ENCODE measurements around the gene NOB1. TPM values are rescaled to one million over a fixed set of nuclear protein-coding genes. Genes with fewer than 3 reads are reported as not detected.

Gene NOB1
- total and polyA plus RNA-seq, 2 of the 4 experiments (the other 2 are of a cell fraction), result 47.0 to 58.1 TPM

- WGBS, 2 experiments (ENCODE audit: extremely low coverage in 2 of 2, insufficient read length in 1 of 2), result no CpG with 5 or more reads among the region's 2 CpGs
- ATAC-seq (ENCODE audit: low read depth) (no peak), DNase-seq (no peak)
- no peak overlapping the region for H3K27ac ChIP-seq (ENCODE audit: insufficient read depth, low read length)
- H3K18ac ChIP-seq (ENCODE audit: low read depth, low read length), result no peak overlapping the region
- peaks cover 44% of the 10 kb centered on the region for H3K36me3 ChIP-seq (ENCODE audit: control insufficient read depth, insufficient read depth, low read length)
- no peak overlapping the region for H3K4ac ChIP-seq (ENCODE audit: low read depth, low read length)
- H3K9ac ChIP-seq (ENCODE audit: low read depth, low read length), result no peak overlapping the region
- no peak overlapping the region for H2AK5ac ChIP-seq (ENCODE audit: low read depth, low read length)
- H3K9me3 ChIP-seq (ENCODE audit: control insufficient read depth, insufficient read depth, low read length), result no peaks in the 10 kb centered on the region
- no peak overlapping the region for H3K14ac ChIP-seq (replicated peaks; ENCODE audit: low read depth, low read length)
- H3K23ac ChIP-seq (ENCODE audit: low read depth, low read length), result no peak overlapping the region
- H2BK20ac ChIP-seq (ENCODE audit: low read depth, low read length), result no peak overlapping the region
- H4K5ac ChIP-seq (ENCODE audit: low read depth, low read length), result no peak overlapping the region
- no peaks in the 10 kb centered on the region for H3K27me3 ChIP-seq (ENCODE audit: control insufficient read depth, insufficient read depth, low read length)
- H2BK120ac ChIP-seq (ENCODE audit: low read depth, low read length), result no peak overlapping the region
- H2BK15ac ChIP-seq (ENCODE audit: low read depth, low read length), result no peak overlapping the region
- TF ChIP-seq MXI1 (IDR thresholded peaks at IDR 0.05; ENCODE audit: borderline replicate concordance, low read depth, low read length), result no peak
- TF ChIP-seq ELK1 (IDR thresholded peaks at IDR 0.05; ENCODE audit: borderline replicate concordance, low read depth, low read length), result no peak
- TF ChIP-seq USF2 (IDR thresholded peaks at IDR 0.05; ENCODE audit: low read depth, low read length), result no peak
- no peak for TF ChIP-seq MAFK (IDR thresholded peaks at IDR 0.05; ENCODE audit: low read depth, low read length)
- TF ChIP-seq NFE2L2 (IDR thresholded peaks at IDR 0.05; ENCODE audit: low read depth, low read length), result no peak
- no peak for TF ChIP-seq POLR2A (IDR thresholded peaks at IDR 0.05; ENCODE audit: low read depth, low read length)
- no peak for TF ChIP-seq CHD1 (IDR thresholded peaks at IDR 0.05; ENCODE audit: low read depth, low read length)
- no peak for TF ChIP-seq SMC3 (IDR thresholded peaks at IDR 0.05; ENCODE audit: low read depth, low read length)
- TF ChIP-seq RAD21 (IDR thresholded peaks at IDR 0.05; ENCODE audit: low read length), result no peak
- no peak for TF ChIP-seq RCOR1 (IDR thresholded peaks at IDR 0.05; ENCODE audit: insufficient replicate concordance, low read length)
- TF ChIP-seq CEBPB (IDR thresholded peaks at IDR 0.05; ENCODE audit: low read depth, low read length), result no peak
- TF ChIP-seq RFX5 (IDR thresholded peaks at IDR 0.05; ENCODE audit: low read depth, low read length), result no peak
- no peak for TF ChIP-seq BHLHE40 (IDR thresholded peaks at IDR 0.05; ENCODE audit: low read depth, low read length)
- no peak overlapping the region for H3K4me2 ChIP-seq (ENCODE audit: low read depth, low read length)
- peaks cover 11% of the 10 kb centered on the region for H4K20me1 ChIP-seq (ENCODE audit: insufficient read depth, low read length)
- ChIA-PET CTCF (no interaction called here), POLR2A (ENCODE audit: unreplicated experiment) (no interaction called here)
- H4K91ac ChIP-seq (ENCODE audit: insufficient read depth, low read depth, low read length), result no peak overlapping the region
- H4K8ac ChIP-seq (ENCODE audit: low read depth in 2 of 2, low read length in 2 of 2), result no peak overlapping the region
- BruUV-seq (replicated peaks), result no TSS peak
- intact Hi-C loops (cut with micrococcal nuclease) (loop anchor here (5.0 to 10.0 kb wide), 2 partner anchors 109 to 297 kb away; no protein-coding TSS in a partner anchor), dilution Hi-C loops (cut with HindIII; ENCODE audit: low sequenced_read_pairs, unreplicated experiment) (no loop called here), in situ Hi-C loops (cut with MboI; ENCODE audit: low sequenced_read_pairs) (no loop called here)
- peaks cover 31 to 54% of the 10 kb centered on the region in 2 experiments for H3K79me1 ChIP-seq (ENCODE audit: low read depth in 1 of 2, low read length in 2 of 2)
- 0 out of 2 replicates have a peak, but pooled peaks cover 2% of the 10 kb centered on the region for H3K4me1 ChIP-seq (ENCODE audit: control insufficient read depth, insufficient read depth, low read length)
- H2AFZ ChIP-seq (replicated peaks; ENCODE audit: low read length, poor library complexity), result no peak overlapping the region
- H3K4me3 ChIP-seq (ENCODE audit: insufficient read depth, low read depth, low read length), result no peak overlapping the region
- H3K9me1 ChIP-seq (ENCODE audit: insufficient read depth, low read length), result peaks cover 9% of the 10 kb centered on the region; the same call in 1 of the 2 replicates
- no peak overlapping the region for H3K56ac ChIP-seq (ENCODE audit: extremely low read depth, insufficient read depth, low read length)
- no peak overlapping the region for H2BK5ac ChIP-seq (ENCODE audit: low read depth, low read length, poor library complexity, severe bottlenecking)
- no peak overlapping the region for H2AK9ac ChIP-seq (replicated peaks; ENCODE audit: low read depth, low read length, poor library complexity)
Observed at GRCh38 chr16:69693916-69694315, 60.8 kb downstream of the NOB1 start.

Data from IMR-90 (cell line).